CD1c-positive myeloid dendritic cell (primary cell): ENCODE measurements around the gene EPHA1.

Experiments
- DNase-seq: peaks from one replicate; pipeline ENCODE4 v3.0.0-alpha.2; 2016; ENCODE audit errors: extremely low spot score

EPHA1 gene

DNA sequence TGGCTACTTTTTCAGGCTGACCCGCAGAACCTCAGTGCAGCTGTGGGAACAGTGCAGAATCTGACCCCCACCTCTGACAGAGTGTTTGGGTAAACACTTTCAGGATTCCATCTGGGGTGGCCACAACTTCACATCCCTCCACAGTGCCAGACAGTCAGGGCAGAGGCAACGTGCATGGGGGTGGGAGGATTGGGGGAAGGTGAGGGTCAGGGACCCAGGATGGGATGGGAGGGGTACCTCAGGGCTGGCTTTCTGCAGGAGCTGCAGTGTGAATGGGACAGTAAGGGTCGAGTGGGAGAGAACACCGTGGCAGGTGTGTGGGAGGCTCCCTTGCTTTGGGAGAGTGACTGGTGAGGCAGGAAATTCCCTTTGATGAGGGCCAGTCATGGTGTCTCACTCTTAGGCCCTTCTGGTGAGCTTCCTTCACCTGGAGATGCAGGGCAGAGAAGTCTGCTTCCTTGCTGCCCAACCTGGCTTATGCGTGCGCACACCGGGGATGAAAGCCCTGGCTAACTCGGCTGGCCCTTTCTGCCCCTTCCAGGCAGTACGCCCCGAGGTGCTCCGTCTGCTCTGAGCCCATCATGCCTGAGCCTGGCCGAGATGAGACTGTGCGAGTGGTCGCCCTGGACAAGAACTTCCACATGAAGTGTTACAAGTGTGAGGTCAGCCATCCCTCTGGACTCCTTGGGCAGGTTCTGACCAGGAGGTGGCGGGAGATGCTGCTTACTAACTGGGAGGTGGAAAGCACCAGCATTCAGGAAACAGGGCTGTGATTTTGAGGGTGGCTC lies 19.1 kb downstream of the EPHA1 start:
- DNase-seq = no peak

DNA sequence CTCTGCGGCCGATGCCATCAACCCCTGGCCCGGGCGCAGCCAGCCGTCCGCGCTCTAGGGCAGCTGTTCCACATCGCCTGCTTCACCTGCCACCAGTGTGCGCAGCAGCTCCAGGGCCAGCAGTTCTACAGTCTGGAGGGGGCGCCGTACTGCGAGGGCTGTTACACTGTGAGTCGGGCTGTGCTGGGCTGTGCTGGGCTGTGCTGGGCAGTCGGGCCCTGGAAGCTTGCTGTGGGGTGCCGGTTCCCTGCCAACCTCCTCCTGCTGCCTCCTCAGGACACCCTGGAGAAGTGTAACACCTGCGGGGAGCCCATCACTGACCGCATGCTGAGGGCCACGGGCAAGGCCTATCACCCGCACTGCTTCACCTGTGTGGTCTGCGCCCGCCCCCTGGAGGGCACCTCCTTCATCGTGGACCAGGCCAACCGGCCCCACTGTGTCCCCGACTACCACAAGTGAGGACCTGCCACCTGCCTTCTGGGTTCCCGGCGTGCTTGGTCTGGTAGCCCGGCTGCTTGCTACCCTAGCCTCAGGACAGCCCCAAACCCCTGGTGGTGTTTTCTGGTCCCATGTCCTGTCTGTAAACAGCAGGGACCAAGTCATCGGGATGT lies 20.1 kb downstream of the EPHA1 start:
- DNase-seq = no peak

GRCh38 chr7:143388051-143388450 lies 20.6 kb downstream of the EPHA1 start:
- DNase-seq = no peak

DNA sequence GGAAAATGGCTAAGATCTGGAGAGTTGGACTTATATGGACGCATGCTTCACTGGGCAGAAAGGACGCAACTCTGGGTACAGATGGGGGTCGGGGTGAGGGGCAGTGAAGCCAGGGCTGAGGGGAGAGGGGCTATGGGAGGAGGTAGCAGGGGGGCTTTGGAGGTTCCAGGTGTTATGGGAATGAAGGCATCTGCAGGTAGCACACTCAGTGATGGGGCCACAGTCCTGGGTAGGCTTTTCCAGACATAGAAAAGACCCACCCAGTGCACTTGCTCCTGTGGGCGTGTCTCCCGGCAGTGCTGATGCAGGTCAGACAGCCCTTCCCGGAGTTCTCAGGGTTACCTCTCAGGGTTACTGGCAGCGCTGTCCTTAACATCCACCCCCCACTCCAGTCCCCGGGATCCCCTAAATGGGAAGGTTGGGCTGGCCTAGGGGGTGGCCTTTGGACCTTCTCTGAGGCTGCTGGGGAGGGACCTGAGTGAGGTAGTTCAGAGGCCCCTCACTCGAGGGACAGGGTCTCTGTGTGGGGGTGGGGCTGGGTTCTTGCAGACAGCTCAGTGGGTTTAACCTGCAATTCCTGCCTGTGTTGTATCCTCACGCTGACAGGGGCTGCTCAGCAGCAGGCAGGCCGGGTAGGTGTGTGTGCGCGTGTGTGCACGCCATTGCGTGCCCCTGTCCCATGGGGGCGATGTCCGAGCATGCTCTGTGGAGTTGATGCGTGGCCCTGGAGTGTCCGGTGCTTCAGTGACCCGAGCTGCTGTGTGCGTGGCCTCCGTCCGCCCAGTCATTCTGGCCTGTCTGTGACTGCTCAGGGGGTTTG lies 21.3 kb downstream of the EPHA1 start:
- DNase-seq = no peak

- peak; percentile 53 for DNase-seq
These were observed 22.5 kb downstream of the EPHA1 start for GRCh38 chr7:143385891-143386781.

DNA sequence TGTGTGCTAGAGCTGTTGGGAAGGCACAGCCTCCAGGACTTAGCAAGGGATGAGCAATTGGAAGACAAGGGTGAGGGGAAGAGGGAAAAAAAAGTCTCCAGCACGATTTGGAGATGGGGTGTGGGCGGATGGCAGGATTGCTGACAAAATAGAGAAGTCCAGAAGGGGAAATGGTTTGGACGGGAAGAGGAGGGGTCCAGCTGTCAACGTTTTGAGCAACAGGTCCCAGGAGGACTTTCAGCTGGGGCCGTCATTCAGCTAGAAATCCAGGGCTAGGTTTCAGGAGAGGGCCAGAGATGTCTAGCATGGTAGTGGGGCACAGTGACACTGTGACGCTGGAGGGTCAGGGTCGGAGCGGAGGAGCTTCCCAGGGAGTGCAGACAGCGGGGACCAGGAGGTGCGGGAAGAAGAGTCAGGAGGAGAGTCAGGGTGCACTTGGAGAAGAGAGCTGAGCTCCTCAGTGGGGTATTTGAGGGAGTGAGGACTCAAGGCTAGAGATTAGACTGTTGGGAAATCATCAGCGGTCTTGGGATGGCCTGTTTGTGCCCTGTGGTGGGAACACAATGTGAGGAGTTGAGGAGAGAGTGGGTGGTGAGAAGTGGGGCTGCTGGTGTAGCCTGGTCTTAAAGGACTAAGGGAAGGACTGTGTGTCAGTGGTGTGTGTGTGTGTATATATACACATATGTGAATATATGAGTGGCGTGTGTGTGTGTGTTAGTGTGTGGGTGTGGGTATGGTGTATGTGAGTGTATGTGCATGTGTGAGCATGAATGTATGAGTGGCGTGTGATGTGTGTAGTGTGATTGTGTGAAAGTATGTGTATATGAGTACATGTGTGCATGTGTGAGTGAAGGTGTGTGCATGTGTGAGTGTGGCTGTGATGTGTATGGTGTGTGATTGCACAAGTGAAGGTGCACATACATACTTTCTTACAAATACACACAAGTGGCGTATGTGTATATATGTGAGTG lies 23.7 kb downstream of the EPHA1 start:
- DNase-seq = peak; percentile 74

DNA sequence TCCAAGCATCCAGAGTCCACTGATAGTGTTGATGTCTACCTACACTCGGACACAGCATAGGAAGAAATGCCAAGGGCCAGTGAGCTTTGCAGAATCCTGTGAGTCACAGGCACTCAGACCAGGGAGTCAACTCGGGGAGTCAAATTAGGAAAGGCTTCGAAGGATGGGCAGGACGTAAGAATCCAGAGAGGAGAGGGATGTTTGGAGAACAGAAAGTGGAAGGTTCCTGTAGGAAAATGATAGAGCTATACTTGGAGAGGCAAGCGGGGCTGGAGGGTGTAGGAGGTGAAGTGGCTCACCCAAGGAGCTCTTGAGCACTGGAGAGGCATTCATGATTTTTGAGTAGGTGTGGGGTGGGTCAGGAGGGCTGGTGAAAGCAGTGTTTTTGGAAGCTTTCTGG lies 24.5 kb downstream of the EPHA1 start:
- peak; percentile 28 for DNase-seq

GRCh38 chr7:143383642-143383957 lies 25.1 kb downstream of the EPHA1 start:
- no peak for DNase-seq

GRCh38 chr7:143382791-143383641 lies 25.6 kb downstream of the EPHA1 start:
- DNase-seq = no peak

DNA sequence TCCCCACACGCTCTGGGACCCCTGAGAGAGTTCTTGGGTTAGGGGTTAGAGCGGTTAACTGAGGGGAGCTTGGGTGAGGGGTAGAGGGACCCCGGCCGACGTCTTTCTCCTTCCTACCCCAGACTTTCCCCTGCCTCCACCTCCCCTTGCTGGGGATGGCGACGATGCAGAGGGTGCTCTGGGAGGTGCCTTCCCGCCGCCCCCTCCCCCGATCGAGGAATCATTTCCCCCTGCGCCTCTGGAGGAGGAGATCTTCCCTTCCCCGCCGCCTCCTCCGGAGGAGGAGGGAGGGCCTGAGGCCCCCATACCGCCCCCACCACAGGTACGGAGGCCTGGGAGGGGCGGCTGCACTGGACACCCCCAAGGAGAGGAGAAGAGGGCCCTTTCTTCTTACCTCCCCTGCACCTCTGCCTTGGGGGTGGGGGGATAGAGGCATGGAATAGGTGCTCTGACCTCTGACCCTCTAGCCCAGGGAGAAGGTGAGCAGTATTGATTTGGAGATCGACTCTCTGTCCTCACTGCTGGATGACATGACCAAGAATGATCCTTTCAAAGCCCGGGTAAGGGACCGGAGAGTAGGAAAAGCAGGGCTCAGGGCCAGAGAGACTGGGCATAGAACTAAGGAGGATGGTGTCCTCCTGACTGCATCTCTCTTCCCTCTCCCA lies 26.4 kb downstream of the EPHA1 start:
- no peak for DNase-seq

GRCh38 chr7:143381427-143382125 lies 27.1 kb downstream of the EPHA1 start:
- no peak for DNase-seq

DNA sequence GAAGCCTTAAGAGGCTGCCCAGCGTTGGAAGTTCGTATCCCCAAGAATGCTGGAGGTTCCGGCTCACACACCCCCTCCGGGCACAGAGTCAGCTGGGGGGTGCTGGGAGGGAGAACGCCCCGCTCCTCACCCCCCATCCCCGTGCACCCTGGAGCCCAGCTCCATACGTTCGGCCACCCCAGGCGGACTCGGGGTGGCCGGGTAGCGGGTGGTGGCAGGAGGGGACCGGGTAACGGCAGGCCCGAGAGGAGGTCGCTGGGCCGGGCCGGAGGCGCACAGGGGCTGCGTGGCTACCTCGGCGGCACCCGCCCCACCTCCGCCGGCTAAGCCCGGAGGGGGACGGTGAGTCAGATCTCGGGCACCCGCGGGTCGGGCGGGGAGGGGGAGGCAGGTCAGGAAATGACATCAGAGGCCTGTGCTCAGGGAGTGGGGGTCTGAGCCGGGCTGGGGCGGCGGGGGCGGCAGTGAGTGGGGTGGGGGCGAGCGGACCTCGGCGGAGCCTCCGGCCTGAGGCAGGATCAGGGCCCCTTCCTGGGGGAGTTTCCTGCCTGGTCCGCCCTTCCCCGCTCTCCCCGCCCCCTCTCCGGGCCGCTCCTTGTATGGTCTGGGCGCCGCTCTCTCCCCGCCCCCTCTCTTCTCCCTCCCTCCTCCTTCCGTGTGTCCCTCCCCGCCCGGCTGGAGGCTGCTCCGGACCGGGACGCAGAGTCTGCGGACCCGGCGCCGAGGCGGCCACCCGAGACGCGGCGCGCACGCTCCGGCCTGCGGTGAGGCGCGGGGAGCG lies 27.8 kb downstream of the EPHA1 start, which contains the start of gene ZYX:
Gene ZYX, plus strand, starts transcription at position 700 of the 781 bp plus-strand sequence. CDS start 227 bp downstream, outside the sequence.
- peak; percentile 93 for DNase-seq

DNA sequence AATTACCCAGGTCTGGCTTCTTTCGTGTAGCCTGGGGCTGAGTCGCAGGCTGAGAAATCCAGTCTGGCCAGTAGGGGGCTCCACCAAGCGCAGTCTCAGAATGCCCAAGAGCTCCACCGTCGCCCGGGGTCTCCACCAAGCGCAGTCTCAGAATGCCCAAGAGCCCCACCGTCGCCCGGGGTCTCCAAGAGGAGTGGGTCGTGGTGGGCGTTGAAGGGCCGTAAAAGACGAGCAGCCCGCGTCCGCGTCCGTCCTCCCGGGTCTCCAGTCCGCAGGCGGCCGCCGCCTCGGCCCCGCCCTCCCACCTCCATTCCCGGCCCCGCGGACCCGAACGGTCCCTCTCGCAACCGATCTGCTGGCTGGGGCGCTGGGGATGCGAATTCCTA lies 28.4 kb downstream of the EPHA1 start:
- peak; percentile 96 for DNase-seq

- DNase-seq = no peak
These were observed 28.9 kb downstream of the EPHA1 start for GRCh38 chr7:143379611-143380259.

GRCh38 chr7:143376396-143376795 lies 32.3 kb downstream of the EPHA1 start:
- DNase-seq = peak; percentile 62

GRCh38 chr7:143375298-143376034 lies 33.2 kb downstream of the EPHA1 start:
- DNase-seq = peak; percentile 87
